ENCODE measurements around the gene SBK2.
"Not testable (repeated sequence)": the region's sequence is repeated elsewhere in the genome, so short reads cannot be mapped to it uniquely, and the experiment has no call there.

The SBK2 gene

GRCh38 chr19:55502197-55502952 is 34.6 kb downstream of the SBK2 start:
- DNase-seq (ENCODE audit: low read depth) = no peak

- no peak for DNase-seq (ENCODE audit: low read depth)
Observed at GRCh38 chr19:55500368-55500952, 36.5 kb downstream of the SBK2 start.

GRCh38 chr19:55498246-55498840 is 38.6 kb downstream of the SBK2 start:
- DNase-seq (ENCODE audit: low read depth) = no peak

GRCh38 chr19:55497763-55498162 is 39.2 kb downstream of the SBK2 start:
- no peak for DNase-seq (ENCODE audit: low read depth)

- not testable (repeated sequence) for DNase-seq (ENCODE audit: low read depth)
Observed at GRCh38 chr19:55496820-55497219, 40.1 kb downstream of the SBK2 start.

GRCh38 chr19:55495646-55496349 is 41.1 kb downstream of the SBK2 start:
- no peak for DNase-seq (ENCODE audit: low read depth)

- DNase-seq (ENCODE audit: low read depth) = no peak
Observed at GRCh38 chr19:55494172-55494761, 42.7 kb downstream of the SBK2 start.

- no peak for DNase-seq (ENCODE audit: low read depth)
Observed at GRCh38 chr19:55493645-55494171, 43.2 kb downstream of the SBK2 start.

- no peak for DNase-seq (ENCODE audit: low read depth)
Observed at GRCh38 chr19:55493052-55493644, 43.8 kb downstream of the SBK2 start.

- no peak for DNase-seq (ENCODE audit: low read depth)
Observed at GRCh38 chr19:55492362-55492944, 44.5 kb downstream of the SBK2 start.

GRCh38 chr19:55491546-55492360 is 45.2 kb downstream of the SBK2 start:
- no peak for DNase-seq (ENCODE audit: low read depth)

GRCh38 chr19:55490478-55491432 is 46.2 kb downstream of the SBK2 start:
- no peak for DNase-seq (ENCODE audit: low read depth)

GRCh38 chr19:55489711-55490477 is 47.0 kb downstream of the SBK2 start:
- DNase-seq (ENCODE audit: low read depth) = no peak

GRCh38 chr19:55488986-55489710 is 47.8 kb downstream of the SBK2 start:
- DNase-seq (ENCODE audit: low read depth) = no peak

GRCh38 chr19:55487924-55488687 is 48.8 kb downstream of the SBK2 start, which contains the start of gene SSC5D:
Gene SSC5D, plus strand, starts transcription at chr19:55488436. Its CDS starts 154 bp downstream, at chr19:55488590.
- no peak for DNase-seq (ENCODE audit: low read depth)

GRCh38 chr19:55486971-55487923 is 49.7 kb downstream of the SBK2 start:
- DNase-seq (ENCODE audit: low read depth) = no peak
